Endothelial cell of umbilical vein (primary cell): ENCODE measurements around the gene MEX3C. TPM values are rescaled to one million over a fixed set of nuclear protein-coding genes. Genes with fewer than 3 reads are reported as not detected.

Experiments used
- BruUV-seq: library from RNA; stranded (reverse); fragments of 400-500 nt; replicated peaks from 2 replicates; lab custom pipeline; 2021; lab: Mats Ljungman, UMichigan
- CTCF ChIA-PET: fragments of 300-600, 350-600 bp; sonication (Branson Sonifier 250); formaldehyde crosslinking; loops from one replicate; lab custom pipeline; 2021; ENCODE audit warnings: antibody characterized with exemption, inconsistent platforms; lab: Charles Lee
- POLR2A ChIA-PET: fragments of 300-600, 350-600 bp; sonication (Branson Sonifier 250); formaldehyde crosslinking; loops from one replicate; lab custom pipeline; 2021; ENCODE audit warnings: antibody characterized with exemption, inconsistent platforms; lab: Charles Lee
- DNase-seq: peaks from one replicate; pipeline ENCODE4 v3.0.0-alpha.2; 2011; ENCODE audit warnings: low read depth, low spot score
- FAIRE-seq: peaks from 2 replicates; lab custom pipeline; 2011; peaks lifted over from hg19 to GRCh38; lab: Jason Lieb, UNC
- H2AFZ ChIP-seq: 2 replicates; pipeline ENCODE4 v1.6.0; 2012; ENCODE audit warnings: low read depth, low read length, control low read depth, inconsistent platforms
- H3K27ac ChIP-seq: 2 replicates; pipeline ENCODE4 v1.5.1; 2011; ENCODE audit warnings: low read depth, mild to moderate bottlenecking, control low read depth, low read length, moderate library complexity; ENCODE audit not compliant: insufficient read depth
- H3K27me3 ChIP-seq, 2 experiments: 2 replicates each; pipeline versions ENCODE4 v1.6.0 to v1.6.1; 2011; ENCODE audit warnings: low read length in 2 of 2, mixed read lengths in 1 of 2; ENCODE audit not compliant: control insufficient read depth in 2 of 2, insufficient read depth in 2 of 2
- H3K36me3 ChIP-seq, 2 experiments: 2 replicates in 1 of 2; 3 replicates in 1 of 2; pipeline ENCODE4 v1.5.1; 2011; ENCODE audit warnings: low read length in 2 of 2, mild to moderate bottlenecking in 1 of 2, moderate library complexity in 1 of 2; ENCODE audit not compliant: control insufficient read depth in 2 of 2, insufficient read depth in 2 of 2; ENCODE audit errors: extremely low read depth in 1 of 2
- H3K4me1 ChIP-seq: 3 replicates; pipeline ENCODE4 v1.5.1; 2011; ENCODE audit warnings: mild to moderate bottlenecking, low read length; ENCODE audit not compliant: control insufficient read depth, insufficient read depth; ENCODE audit errors: extremely low read depth
- H3K4me2 ChIP-seq: 2 replicates; pipeline ENCODE4 v1.6.1; 2011; ENCODE audit warnings: low read length, control low read depth, mixed read lengths; ENCODE audit not compliant: insufficient read depth
- H3K4me3 ChIP-seq, 3 experiments: fragments of 200-600 bp in 1 of 3; sonication (generic), shearing (Covaris generic) in 1 of 3; replicated peaks in 1 of 3; 2 replicates each; pipeline ENCODE4 v1.5.1; 2011 to 2016; ENCODE audit warnings: control low read depth in 3 of 3, low read length in 3 of 3, mild to moderate bottlenecking in 2 of 3, inconsistent platforms in 1 of 3, low read depth in 1 of 3, moderate library complexity in 1 of 3; ENCODE audit not compliant: insufficient read depth in 1 of 3
- H3K79me2 ChIP-seq: 2 replicates; pipeline ENCODE4 v1.6.0; 2012; ENCODE audit warnings: low read length, inconsistent platforms; ENCODE audit not compliant: control insufficient read depth, insufficient read depth
- H3K9ac ChIP-seq: replicated peaks from 2 replicates; pipeline ENCODE3; 2011; ENCODE audit warnings: low read length, control low read depth; ENCODE audit not compliant: insufficient read depth; ENCODE audit errors: extremely low read depth
- H3K9me1 ChIP-seq: replicated peaks from 3 replicates; pipeline ENCODE4 v1.6.0; 2011; ENCODE audit warnings: mild to moderate bottlenecking, low read length; ENCODE audit not compliant: control insufficient read depth, insufficient read depth; ENCODE audit errors: extremely low read depth
- H3K9me3 ChIP-seq: replicated peaks from 2 replicates; pipeline ENCODE4 v1.5.1; 2012; ENCODE audit warnings: low read length, inconsistent platforms; ENCODE audit not compliant: control insufficient read depth, insufficient read depth
- H4K20me1 ChIP-seq: replicated peaks from 2 replicates; pipeline ENCODE3; 2011; ENCODE audit warnings: mild to moderate bottlenecking, low read length; ENCODE audit not compliant: control insufficient read depth, insufficient read depth; ENCODE audit errors: extremely low read depth
- CTCF ChIP-seq, 2 donors: IDR thresholded peaks; 1 replicate in 1 of 2; 2 replicates in 1 of 2; pipeline ENCODE4 v1.5.1; 2011; ENCODE audit warnings: low read length in 2 of 2, mild to moderate bottlenecking in 2 of 2, moderate library complexity in 2 of 2, control low read depth in 1 of 2, inconsistent platforms in 1 of 2, low read depth in 1 of 2; ENCODE audit not compliant: insufficient read depth in 1 of 2; ENCODE audit errors: extremely low read depth in 1 of 2
- EZH2 ChIP-seq: IDR thresholded peaks from 2 replicates; pipeline ENCODE4 v1.6.1; 2012; ENCODE audit warnings: borderline replicate concordance, low read depth, mild to moderate bottlenecking, moderate library complexity, low read length, inconsistent platforms; ENCODE audit not compliant: severe bottlenecking
- FOS ChIP-seq: IDR thresholded peaks from 2 replicates; pipeline ENCODE4 v1.6.1; 2011; ENCODE audit warnings: mild to moderate bottlenecking, low read length, moderate library complexity, borderline replicate concordance; ENCODE audit not compliant: insufficient read depth
- GATA2 ChIP-seq: IDR thresholded peaks from 2 replicates; pipeline ENCODE4 v1.7.0; 2011; ENCODE audit warnings: low read depth, mild to moderate bottlenecking, moderate library complexity, mixed read lengths, low read length; ENCODE audit not compliant: insufficient read length, insufficient read depth
- JUN ChIP-seq: IDR thresholded peaks from 2 replicates; pipeline ENCODE4 v1.6.1; 2011; ENCODE audit warnings: borderline replicate concordance, low read depth; ENCODE audit not compliant: insufficient read length, insufficient read depth
- MAX ChIP-seq: IDR thresholded peaks from 2 replicates; pipeline ENCODE4 v1.6.1; 2011; ENCODE audit not compliant: insufficient read depth, insufficient read length
- MYC ChIP-seq: IDR thresholded peaks from one replicate; pipeline ENCODE4 v1.6.1; 2011; ENCODE audit warnings: mild to moderate bottlenecking, low read depth, low read length
- POLR2A ChIP-seq: IDR thresholded peaks from 2 replicates; pipeline ENCODE4 v1.6.1; 2012; ENCODE audit warnings: low read depth, mild to moderate bottlenecking, control low read depth, low read length
- POLR2AphosphoS5 ChIP-seq: IDR thresholded peaks from 2 replicates; pipeline ENCODE4 v1.6.1; 2012; ENCODE audit warnings: low read depth, mild to moderate bottlenecking, control low read depth, low read length, moderate library complexity; ENCODE audit not compliant: insufficient read depth
- dilution Hi-C: fragments of 300-500 bp; cut with MboI; formaldehyde crosslinking; loops from one replicate; pipeline ENCODE4 v1.15.0; 2019; ENCODE audit warnings: low sequenced_read_pairs; ENCODE audit not compliant: extremely low pct_ligation_motif_present
- intact Hi-C: fragments of 100-400 bp; cut with micrococcal nuclease; formaldehyde crosslinking; loops from one replicate; pipeline ENCODE4 v1.10.0; 2022
- polyA plus RNA-seq, 4 experiments: library from polyadenylated mRNA; depleted of rRNA in 3 of 4; stranded (reverse) in 3 of 4; unstranded in 1 of 4; fragments of >200 nt; gene quantifications; 2 replicates each; pipeline versions ENCODE4 v1.2.1 to v1.2.3, GENCODE V29; 2011 to 2012; ENCODE audit warnings: missing spikeins in 1 of 4
- total RNA-seq: library from RNA; stranded (reverse); gene quantifications from 2 replicates; pipeline ENCODE4 v1.2.3, GENCODE V29; 2021

Gene MEX3C
- total and polyA plus RNA-seq, 2 donors (not counting 3 experiments of a cell fraction or from before 2014, with no cell fraction given) = 23.4 to 45.7 TPM

GRCh38 chr18:51164761-51165281 is 32.7 kb downstream of the MEX3C start:
- Histone ChIP-seq H3K4me3 (no peak overlapping the region), H3K9me1 (no peaks in the 10 kb centered on the region), H3K9ac (no peak overlapping the region), H3K27ac (no peak overlapping the region), H3K36me3 (no peaks in the 10 kb centered on the region), H4K20me1 (no peaks in the 10 kb centered on the region), H3K79me2 (no peaks in the 10 kb centered on the region), H3K27me3 (no peaks in the 10 kb centered on the region), H3K4me1 (no peaks in the 10 kb centered on the region), H3K9me3 (no peaks in the 10 kb centered on the region), H2AFZ (no peak overlapping the region), H3K4me2 (no peak overlapping the region)
- dilution Hi-C loops = no loop called here
- DNase-seq = no peak
- POLR2A ChIA-PET = no interaction called here
- intact Hi-C loops = no loop called here
- TF ChIP-seq CTCF (IDR thresholded peaks at IDR 0.05; ENCODE audit: extremely low read depth in 1 of 2, insufficient read depth in 1 of 2, low read depth in 1 of 2, low read length in 2 of 2) (no peak), GATA2 (no peak), POLR2AphosphoS5 (no peak), JUN (no peak), MAX (no peak), EZH2 (no peak), POLR2A (no peak), MYC (no peak), FOS (no peak)
- FAIRE-seq = no peak
- BruUV-seq = no TSS peak
- CTCF ChIA-PET = no interaction called here
